Naive thymus-derived CD8-positive, alpha-beta T cell (primary cell): ENCODE measurements around the gene MAMSTR. TPM values are rescaled to one million over a fixed set of nuclear protein-coding genes. Genes with fewer than 3 reads are reported as not detected.

Source experiments
- ATAC-seq, 2 donors: fragments of 150-1000 bp; cut with Tn5 transposase in 1 of 2; sonication (Bioruptor Pico), chemical (Tn5 transposase) in 1 of 2; 1 replicate in 1 of 2; 2 replicates in 1 of 2; pipeline ENCODE4 v1.10.0; 2021; ENCODE audit warnings: mild to moderate bottlenecking in 2 of 2, moderate library complexity in 2 of 2
- POLR2A ChIA-PET: fragments of 350-600 bp; sonication (Branson Sonifier 250); formaldehyde crosslinking; loops from one replicate; lab custom pipeline; 2021; ENCODE audit warnings: antibody characterized with exemption; lab: Charles Lee
- DNase-seq, 10 donors: peaks; one replicate each; pipeline versions ENCODE4 v3.0.0 to v3.0.0-alpha.2; 2020 to 2022
- H3K27ac Mint-ChIP-seq, 10 donors: one replicate each; pipeline ENCODE4 v1.8.0; 2020 to 2022; ENCODE audit warnings: mild to moderate bottlenecking in 10 of 10, mixed read lengths in 10 of 10, moderate library complexity in 4 of 10, inconsistent platforms in 1 of 10
- H3K27me3 Mint-ChIP-seq, 5 donors: one replicate each; pipeline ENCODE4 v1.8.0; 2021 to 2022; ENCODE audit warnings: mixed read lengths in 5 of 5
- H3K36me3 Mint-ChIP-seq, 3 donors: one replicate each; pipeline ENCODE4 v1.8.0; 2020 to 2022; ENCODE audit warnings: mixed read lengths in 3 of 3, mild to moderate bottlenecking in 2 of 3, inconsistent platforms in 1 of 3
- H3K4me1 Mint-ChIP-seq, 4 donors: one replicate each; pipeline ENCODE4 v1.8.0; 2021 to 2022; ENCODE audit warnings: mixed read lengths in 4 of 4
- H3K4me3 Mint-ChIP-seq, 10 donors: one replicate each; pipeline ENCODE4 v1.8.0; 2020 to 2022; ENCODE audit warnings: mild to moderate bottlenecking in 10 of 10, mixed read lengths in 10 of 10, moderate library complexity in 6 of 10, inconsistent platforms in 1 of 10
- H3K9me3 Mint-ChIP-seq, 9 donors: one replicate each; pipeline ENCODE4 v1.8.0; 2020 to 2022; ENCODE audit warnings: mixed read lengths in 9 of 9, mild to moderate bottlenecking in 3 of 9, inconsistent platforms in 1 of 9, moderate library complexity in 1 of 9
- polyA plus RNA-seq, 3 donors: library from polyadenylated mRNA; unstranded; fragments of 300-500 nt; fragmentation: Illumina TruSeq; gene quantifications; one replicate each; pipeline ENCODE4 v1.2.3, GENCODE V29; 2021
- total RNA-seq, 8 experiments: library from RNA in 2 of 8; stranded (reverse) in 2 of 8; gene quantifications; one replicate each; pipeline ENCODE4 v1.2.3 and lab custom pipeline; 2021 to 2026

MAMSTR gene
- total and polyA plus RNA-seq, 5 experiments from 2014 or later, result 0.28 to 2.4 (median 0.77) TPM

DNA sequence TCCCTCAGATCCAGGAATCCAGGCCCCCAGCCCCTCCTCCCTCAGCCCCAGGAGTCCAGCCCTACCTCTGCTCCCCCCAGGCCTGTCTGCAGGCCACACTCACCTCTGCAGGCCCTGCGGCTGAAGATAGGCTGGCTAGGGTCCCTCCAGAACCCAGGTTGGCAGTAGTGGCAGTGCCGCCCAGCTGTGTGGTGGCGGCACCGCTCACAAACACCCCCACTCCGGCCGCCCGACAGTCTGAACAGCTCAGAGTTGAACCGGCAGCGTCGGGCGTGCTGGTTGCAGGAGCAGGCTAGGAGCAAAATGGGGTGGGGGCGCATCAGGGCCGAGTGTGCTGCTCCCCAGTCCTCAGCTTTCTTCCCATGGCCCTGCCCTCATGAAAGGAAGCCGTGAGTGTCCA lies 55.0 kb downstream of the MAMSTR start:
- Mint-ChIP-seq H3K9me3 (peaks cover 0 to under 1% (median 0%) of the 10 kb centered on the region in 9 donors), H3K4me3 (no peak overlapping the region), H3K27me3 (no peaks in the 10 kb centered on the region), H3K27ac (no peak overlapping the region), H3K4me1 (peaks cover 8 to 12% (median 9%) of the 10 kb centered on the region in 4 donors), H3K36me3 (no peaks in the 10 kb centered on the region)
- no peak for DNase-seq
- POLR2A ChIA-PET, result no interaction called here
- ATAC-seq, result no peak

DNA sequence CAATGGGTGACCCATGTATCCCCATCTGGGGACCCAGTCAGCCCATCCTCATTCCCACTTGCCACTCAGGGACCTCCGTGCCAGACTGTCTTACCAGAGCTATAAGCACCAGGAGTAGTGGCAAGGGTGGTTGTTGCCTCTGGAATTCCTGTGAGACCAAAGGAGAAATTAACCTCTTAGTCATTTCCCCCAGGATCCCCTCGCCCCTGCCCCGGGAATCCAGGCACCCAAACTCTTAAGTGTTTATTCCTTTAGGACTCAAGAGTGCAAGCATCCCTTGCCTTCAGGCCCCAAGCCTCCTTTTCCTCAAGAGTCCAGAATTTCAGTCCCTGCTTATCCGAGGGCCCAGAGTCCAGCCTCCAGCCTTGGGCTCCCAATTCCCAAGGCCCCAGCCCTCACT lies 55.9 kb downstream of the MAMSTR start:
- DNase-seq, result peak in 1 of 10 donors; percentile 45
- Mint-ChIP-seq H3K4me3 (no peak overlapping the region), H3K4me1 (peaks cover 8 to 12% (median 9%) of the 10 kb centered on the region in 4 donors), H3K27ac (peak overlapping the region in 1 of 10 donors; percentile 24), H3K36me3 (no peaks in the 10 kb centered on the region), H3K27me3 (peaks cover 0 to 1% (median 0%) of the 10 kb centered on the region in 5 donors), H3K9me3 (no peaks in the 10 kb centered on the region)
- ATAC-seq, result no peak
- POLR2A ChIA-PET, result interaction anchor here (0.8 kb wide), 1 partner anchor 21 kb away, joined by 3 read pairs; no protein-coding TSS in a partner anchor

Other genes with a start within 250 kb of the MAMSTR start
- 10 to 100 TPM; 21.4 to 21.5 TPM for gene LMTK3, start 207.9 kb downstream of the MAMSTR start, total RNA-seq
- under 1 TPM in 1 of 3 donors, not detected in 2; 0.15 TPM for gene LMTK3, start 207.9 kb downstream of the MAMSTR start, polyA plus RNA-seq
- not detected for gene SULT2B1, start 167.6 kb downstream of the MAMSTR start, total RNA-seq
- under 1 TPM in 1 of 3 donors, not detected in 2; 0.18 TPM for gene SULT2B1, start 167.6 kb downstream of the MAMSTR start, polyA plus RNA-seq
- gene SPACA4, start 113.0 kb downstream of the MAMSTR start, total RNA-seq, result not detected
- gene SPACA4, start 113.0 kb downstream of the MAMSTR start, polyA plus RNA-seq, result not detected
- 1 to 10 TPM; 8.0 TPM for gene FAM83E, start 104.6 kb downstream of the MAMSTR start, total RNA-seq
- gene FAM83E, start 104.6 kb downstream of the MAMSTR start, polyA plus RNA-seq, result not detected
- 1,000 to 10,000 TPM; 2,380 to 2,437 TPM for gene RPL18, start 100.5 kb downstream of the MAMSTR start, total RNA-seq
- gene RPL18, start 100.5 kb downstream of the MAMSTR start, polyA plus RNA-seq, result 1,000 to 10,000 TPM; 2,610 to 3,008 (median 2,848) TPM
- 10 to 100 TPM; 39.1 to 40.4 TPM for gene SPHK2, start 100.2 kb downstream of the MAMSTR start, total RNA-seq
- 1 to 10 TPM; 7.5 to 9.1 (median 8.3) TPM for gene SPHK2, start 100.2 kb downstream of the MAMSTR start, polyA plus RNA-seq
- 10 to 100 TPM; 63.1 to 66.6 TPM for gene DBP, start 82.3 kb downstream of the MAMSTR start, total RNA-seq
- gene DBP, start 82.3 kb downstream of the MAMSTR start, polyA plus RNA-seq, result 10 to 100 TPM; 37.5 to 97.8 (median 63.1) TPM
- 10 to 100 TPM; 16.2 to 21.3 TPM for gene CA11, start 73.5 kb downstream of the MAMSTR start, total RNA-seq
- gene CA11, start 73.5 kb downstream of the MAMSTR start, polyA plus RNA-seq, result 10 to 100 TPM in 1 of 3 donors, 1 to 10 TPM in 2; 6.6 to 14.1 (median 7.2) TPM
- gene NTN5, start 46.7 kb downstream of the MAMSTR start, total RNA-seq, result 1 to 10 TPM; 1.7 to 2.9 TPM
- gene NTN5, start 46.7 kb downstream of the MAMSTR start, polyA plus RNA-seq, result under 1 TPM in 2 of 3 donors, not detected in 1; 0.17 to 0.25 TPM
- not detected for gene FUT2, start 23.8 kb downstream of the MAMSTR start, total RNA-seq
- gene FUT2, start 23.8 kb downstream of the MAMSTR start, polyA plus RNA-seq, result 1 to 10 TPM in 1 of 3 donors, under 1 TPM in 2; 0.17 to 1.8 (median 0.17) TPM
- gene RASIP1, start 20.9 kb upstream of the MAMSTR start, total RNA-seq, result under 1 TPM in 1 of 2 experiments, not detected in 1; 0.25 TPM
- under 1 TPM in 2 of 3 donors, not detected in 1; 0.10 to 0.26 TPM for gene RASIP1, start 20.9 kb upstream of the MAMSTR start, polyA plus RNA-seq
- gene IZUMO1, start 27.2 kb upstream of the MAMSTR start, total RNA-seq, result not detected
- not detected for gene IZUMO1, start 27.2 kb upstream of the MAMSTR start, polyA plus RNA-seq
- not detected for gene FUT1, start 32.9 kb upstream of the MAMSTR start, total RNA-seq
- not detected for gene FUT1, start 32.9 kb upstream of the MAMSTR start, polyA plus RNA-seq
- not detected for gene FGF21, start 35.8 kb upstream of the MAMSTR start, total RNA-seq
- gene FGF21, start 35.8 kb upstream of the MAMSTR start, polyA plus RNA-seq, result not detected
- 10 to 100 TPM; 24.3 to 27.2 TPM for gene BCAT2, start 91.3 kb upstream of the MAMSTR start, total RNA-seq
- 10 to 100 TPM; 18.9 to 26.0 (median 21.9) TPM for gene BCAT2, start 91.3 kb upstream of the MAMSTR start, polyA plus RNA-seq
- 1 to 10 TPM in 1 of 2 experiments, under 1 TPM in 1; 0.62 to 1.1 TPM for gene HSD17B14, start 116.8 kb upstream of the MAMSTR start, total RNA-seq
- 1 to 10 TPM in 1 of 3 donors, under 1 TPM in 1, not detected in 1; 0.83 to 1.7 TPM for gene HSD17B14, start 116.8 kb upstream of the MAMSTR start, polyA plus RNA-seq
- 1 to 10 TPM; 4.1 to 6.6 TPM for gene PLEKHA4, start 148.9 kb upstream of the MAMSTR start, total RNA-seq
- gene PLEKHA4, start 148.9 kb upstream of the MAMSTR start, polyA plus RNA-seq, result 1 to 10 TPM; 7.4 to 8.5 (median 8.1) TPM
- gene PPP1R15A, start 152.7 kb upstream of the MAMSTR start, total RNA-seq, result 10 to 100 TPM; 56.9 to 59.9 TPM
- gene PPP1R15A, start 152.7 kb upstream of the MAMSTR start, polyA plus RNA-seq, result 10 to 100 TPM; 17.2 to 47.3 (median 43.1) TPM
- not detected for gene TULP2, start 179.0 kb upstream of the MAMSTR start, total RNA-seq
- gene TULP2, start 179.0 kb upstream of the MAMSTR start, polyA plus RNA-seq, result under 1 TPM in 1 of 3 donors, not detected in 2; 0.08 TPM
- 100 to 1,000 TPM; 106 to 113 TPM for gene NUCB1, start 180.6 kb upstream of the MAMSTR start, total RNA-seq
- 100 to 1,000 TPM in 1 of 3 donors, 10 to 100 TPM in 2; 48.6 to 119 (median 82.5) TPM for gene NUCB1, start 180.6 kb upstream of the MAMSTR start, polyA plus RNA-seq
- gene DHDH, start 214.0 kb upstream of the MAMSTR start, total RNA-seq, result 1 to 10 TPM; 1.8 to 2.3 TPM
- 1 to 10 TPM in 2 of 3 donors, under 1 TPM in 1; 0.67 to 2.4 (median 2.0) TPM for gene DHDH, start 214.0 kb upstream of the MAMSTR start, polyA plus RNA-seq
- 100 to 1,000 TPM; 170 to 181 TPM for gene BAX, start 235.2 kb upstream of the MAMSTR start, total RNA-seq
- gene BAX, start 235.2 kb upstream of the MAMSTR start, polyA plus RNA-seq, result 10 to 100 TPM; 58.5 to 97.1 (median 83.1) TPM
- gene FTL, start 245.6 kb upstream of the MAMSTR start, total RNA-seq, result 1,000 to 10,000 TPM; 1,370 to 1,435 TPM
- gene FTL, start 245.6 kb upstream of the MAMSTR start, polyA plus RNA-seq, result 1,000 to 10,000 TPM; 4,833 to 4,899 (median 4,886) TPM